Kidney epithelial cell (primary cell): Measurements from ENCODE around the gene ATXN2. TPM values are rescaled to one million over a fixed set of nuclear protein-coding genes. Genes with fewer than 3 reads are reported as not detected.
"Not testable (repeated sequence)": the region's sequence is repeated elsewhere in the genome, so short reads cannot be mapped to it uniquely, and the experiment has no call there.

Experiments
- DNase-seq: peaks from one replicate; pipeline ENCODE4 v3.0.0-alpha.2; 2010; ENCODE audit warnings: low read depth
- H3K27me3 ChIP-seq: 2 replicates; pipeline ENCODE4 v1.6.0; 2011; ENCODE audit warnings: low read length; ENCODE audit not compliant: control insufficient read depth, insufficient read depth
- H3K36me3 ChIP-seq: 2 replicates; pipeline ENCODE4 v1.5.1; 2011; ENCODE audit warnings: low read length; ENCODE audit not compliant: control insufficient read depth, insufficient read depth
- H3K4me3 ChIP-seq: 2 replicates; pipeline ENCODE4 v1.5.1; 2011; ENCODE audit warnings: low read depth, mild to moderate bottlenecking, control low read depth, low read length
- total RNA-seq: library from RNA; depleted of rRNA; stranded (reverse); fragments of >200 nt; gene quantifications from 2 replicates; pipeline ENCODE4 v1.2.3, GENCODE V29; 2015
- TF ChIP-seq, protein P1 (sequence below): IDR thresholded peaks from 2 replicates; pipeline ENCODE4 v1.5.1; 2011; ENCODE audit warnings: mild to moderate bottlenecking, moderate library complexity, low read length, control low read depth, inconsistent platforms; ENCODE audit not compliant: insufficient read depth, poor library complexity, severe bottlenecking

Gene ATXN2
- total RNA-seq, 1 donor from 2014 or later = 26.3 TPM

DNA sequence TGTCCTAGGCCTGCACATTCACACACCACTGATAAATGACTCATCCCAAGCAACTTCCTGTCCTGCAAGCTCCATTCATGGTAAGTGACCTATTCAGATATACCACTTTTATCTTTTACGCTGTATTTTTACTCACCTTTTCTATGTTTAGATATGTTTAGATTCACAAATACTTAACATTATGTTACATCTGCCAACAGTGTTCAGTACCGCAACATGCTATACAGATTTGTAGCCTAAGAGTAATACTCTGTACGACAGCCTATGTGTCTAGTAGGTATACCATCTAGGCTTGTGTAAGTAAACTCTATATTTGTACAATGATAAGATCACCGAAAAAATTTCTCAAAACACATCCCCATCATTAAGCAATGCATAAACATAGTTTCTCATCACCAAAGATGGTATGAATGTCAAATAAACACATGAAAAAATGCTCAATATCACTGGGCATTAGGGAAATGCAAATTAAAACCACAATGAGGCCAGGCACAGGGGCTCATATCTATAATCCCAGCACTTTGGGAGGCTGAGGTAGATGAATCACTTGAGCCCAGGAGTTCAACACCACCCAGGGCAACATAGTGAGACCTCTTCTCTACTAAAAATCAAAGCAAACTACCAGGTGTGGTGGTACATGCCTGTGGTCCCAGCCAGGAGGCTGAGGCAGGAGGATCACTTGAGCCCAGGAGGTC, 20.7 kb downstream of the ATXN2 start:
- H3K36me3 ChIP-seq = no peaks in the 10 kb centered on the region
- no peaks in the 10 kb centered on the region for H3K27me3 ChIP-seq
- H3K4me3 ChIP-seq = no peak overlapping the region
- TF ChIP-seq, protein P1, sequence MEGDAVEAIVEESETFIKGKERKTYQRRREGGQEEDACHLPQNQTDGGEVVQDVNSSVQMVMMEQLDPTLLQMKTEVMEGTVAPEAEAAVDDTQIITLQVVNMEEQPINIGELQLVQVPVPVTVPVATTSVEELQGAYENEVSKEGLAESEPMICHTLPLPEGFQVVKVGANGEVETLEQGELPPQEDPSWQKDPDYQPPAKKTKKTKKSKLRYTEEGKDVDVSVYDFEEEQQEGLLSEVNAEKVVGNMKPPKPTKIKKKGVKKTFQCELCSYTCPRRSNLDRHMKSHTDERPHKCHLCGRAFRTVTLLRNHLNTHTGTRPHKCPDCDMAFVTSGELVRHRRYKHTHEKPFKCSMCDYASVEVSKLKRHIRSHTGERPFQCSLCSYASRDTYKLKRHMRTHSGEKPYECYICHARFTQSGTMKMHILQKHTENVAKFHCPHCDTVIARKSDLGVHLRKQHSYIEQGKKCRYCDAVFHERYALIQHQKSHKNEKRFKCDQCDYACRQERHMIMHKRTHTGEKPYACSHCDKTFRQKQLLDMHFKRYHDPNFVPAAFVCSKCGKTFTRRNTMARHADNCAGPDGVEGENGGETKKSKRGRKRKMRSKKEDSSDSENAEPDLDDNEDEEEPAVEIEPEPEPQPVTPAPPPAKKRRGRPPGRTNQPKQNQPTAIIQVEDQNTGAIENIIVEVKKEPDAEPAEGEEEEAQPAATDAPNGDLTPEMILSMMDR = no peak
- DNase-seq = peak; percentile 61

DNA sequence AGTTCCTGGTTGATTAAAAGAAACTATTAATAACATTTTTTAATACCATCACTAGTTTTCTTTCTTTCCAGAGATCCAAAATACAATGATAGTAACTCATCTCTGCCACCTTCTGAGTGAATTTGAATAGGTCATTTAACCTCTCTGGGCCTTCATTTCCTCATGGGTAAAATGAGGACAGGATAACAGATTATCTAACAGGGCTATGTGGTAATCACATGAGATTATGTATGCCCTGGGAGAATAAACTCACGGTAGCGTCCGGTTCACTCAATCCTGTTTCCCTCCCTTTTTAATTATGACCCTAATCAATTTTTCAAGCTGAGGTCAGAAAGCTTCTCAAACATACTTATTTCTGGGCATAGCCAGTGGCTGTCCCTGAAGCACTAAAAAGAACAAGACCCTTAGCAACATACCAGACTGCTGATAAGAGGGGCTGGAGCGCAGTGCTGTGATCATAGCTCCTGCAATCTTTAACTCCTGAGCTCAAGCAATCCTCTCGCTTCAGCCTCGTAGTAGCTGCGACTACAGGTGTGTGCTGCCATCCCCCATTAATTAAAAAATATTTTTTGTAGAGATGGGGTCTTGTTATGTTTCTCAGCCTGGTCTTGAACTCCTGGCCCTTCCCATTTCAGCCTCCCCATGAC, 24.2 kb downstream of the ATXN2 start:
- no peak for DNase-seq
- TF ChIP-seq, protein P1 = no peak
- H3K27me3 ChIP-seq = no peaks in the 10 kb centered on the region
- H3K36me3 ChIP-seq = no peaks in the 10 kb centered on the region
- no peak overlapping the region for H3K4me3 ChIP-seq

DNA sequence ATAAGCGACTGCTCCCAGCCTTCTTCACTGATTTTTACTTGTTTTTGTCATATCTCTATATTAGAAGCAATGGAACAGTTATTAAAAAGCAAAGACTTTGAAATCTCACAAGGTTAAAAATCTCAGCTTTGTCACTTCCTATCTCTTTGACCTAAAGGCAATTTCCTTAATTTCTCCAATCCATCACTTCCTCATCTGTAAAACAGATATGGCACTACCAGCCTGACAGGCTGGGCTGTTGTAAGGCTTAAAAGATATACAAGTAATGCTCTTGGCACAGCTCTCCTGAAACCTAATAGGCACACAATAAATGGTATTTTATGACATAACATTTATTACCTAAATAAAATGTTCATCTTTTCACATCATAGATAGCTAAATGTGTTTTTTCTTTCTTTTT, 25.6 kb downstream of the ATXN2 start:
- Histone ChIP-seq H3K36me3 (no peaks in the 10 kb centered on the region), H3K4me3 (no peak overlapping the region), H3K27me3 (no peaks in the 10 kb centered on the region)
- TF ChIP-seq, protein P1 = no peak
- no peak for DNase-seq

DNA sequence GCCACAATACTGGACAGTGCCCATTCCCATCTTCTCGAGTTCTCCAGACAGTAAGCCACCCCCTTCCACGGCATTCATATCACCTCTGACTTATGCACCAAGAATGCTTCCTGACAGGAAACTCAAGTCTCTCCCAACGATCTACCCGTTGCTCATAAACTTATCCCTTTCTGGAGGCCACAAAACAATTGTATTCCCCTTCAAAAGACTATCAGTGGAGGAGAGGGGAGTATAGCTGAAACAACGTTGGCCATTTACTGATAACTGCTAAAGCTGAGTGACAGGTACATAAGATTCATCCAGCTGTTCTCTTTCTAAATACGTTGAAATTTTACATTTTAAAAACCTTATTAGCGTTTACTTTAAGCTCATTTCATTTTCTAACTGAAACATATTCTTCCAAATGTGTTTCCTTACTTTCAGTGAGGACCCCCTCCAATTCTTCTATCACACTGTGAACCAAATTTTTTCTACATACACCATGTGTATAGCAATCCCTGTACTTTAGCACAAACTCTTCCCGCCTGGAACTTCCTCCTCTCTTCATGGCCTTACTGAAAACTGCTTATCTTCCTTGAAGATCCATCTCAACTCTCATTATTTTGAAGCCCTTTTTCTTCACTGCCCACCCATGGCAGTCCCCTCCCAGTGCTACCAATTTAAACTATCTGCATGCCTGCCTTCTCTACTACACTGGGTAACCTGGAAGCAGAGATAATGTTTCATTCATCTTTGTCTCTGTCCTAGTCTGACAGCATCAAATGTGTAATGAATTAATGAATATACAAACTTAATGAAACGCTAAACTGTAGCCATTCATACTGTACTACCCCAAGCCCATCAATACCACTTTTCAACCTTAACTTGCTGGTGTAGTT, 28.8 kb downstream of the ATXN2 start:
- DNase-seq = peak; percentile 67
- TF ChIP-seq, protein P1 = no peak

DNA sequence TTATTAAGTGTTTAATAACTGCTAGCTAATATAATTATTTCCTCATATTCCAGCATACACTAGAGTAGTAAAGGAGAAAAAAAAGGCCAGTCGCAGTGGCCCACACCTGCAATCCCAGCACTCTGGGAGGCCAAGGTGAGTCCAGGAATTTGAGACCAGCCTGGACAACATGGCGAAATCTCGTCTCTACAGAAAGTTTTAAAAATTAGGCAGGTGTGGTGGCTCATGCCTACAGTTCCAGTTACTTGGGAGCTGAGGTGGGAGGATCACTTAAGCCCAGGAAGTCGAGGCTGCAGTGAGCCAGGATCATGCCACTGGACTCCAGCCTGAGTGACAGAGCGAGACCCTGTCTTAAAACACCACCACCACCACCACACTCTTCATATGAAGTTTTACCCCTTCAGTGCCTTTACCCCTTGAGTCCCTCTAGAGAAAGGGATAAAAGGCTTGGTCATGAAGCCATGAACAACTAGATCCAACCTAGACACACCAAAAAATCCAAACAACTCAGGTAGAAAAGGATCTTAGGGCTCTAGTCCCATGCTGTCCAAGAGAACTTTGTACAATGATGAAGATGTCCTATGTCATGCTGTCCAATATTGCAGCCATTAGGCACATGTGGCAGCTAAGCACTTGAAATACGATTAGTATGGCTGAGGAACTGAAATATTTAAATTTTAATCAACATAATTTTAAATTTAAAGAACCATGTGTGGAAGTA, 29.6 kb downstream of the ATXN2 start:
- TF ChIP-seq, protein P1 = no peak
- DNase-seq = no peak
- H3K4me3 ChIP-seq = no peak overlapping the region
- no peaks in the 10 kb centered on the region for H3K36me3 ChIP-seq
- H3K27me3 ChIP-seq = no peaks in the 10 kb centered on the region

More for the DNA sequence above, 28.8 kb downstream of the ATXN2 start:
- Histone ChIP-seq H3K27me3 (no peaks in the 10 kb centered on the region), H3K36me3 (no peaks in the 10 kb centered on the region), H3K4me3 (no peak overlapping the region)

DNA sequence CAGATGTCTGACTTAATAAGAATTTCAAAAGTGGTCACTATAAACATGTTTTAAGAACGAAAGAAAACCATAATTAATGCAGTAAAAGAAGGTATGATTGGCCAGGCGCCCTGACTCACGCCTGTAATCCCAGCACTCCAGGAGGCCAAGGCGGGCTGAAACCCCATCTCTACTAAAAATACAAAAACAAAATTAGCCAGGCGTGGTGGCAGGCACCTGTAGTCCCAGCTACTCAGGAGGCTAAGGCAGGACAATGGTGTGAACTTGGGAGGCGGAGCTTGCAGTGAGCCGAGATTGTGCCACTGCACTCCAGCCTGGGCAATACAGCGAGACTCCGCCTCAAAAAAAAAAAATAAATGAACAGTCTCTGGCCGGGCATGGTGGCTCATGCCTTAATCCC, 38.3 kb downstream of the ATXN2 start:
- not testable (repeated sequence) for H3K36me3 ChIP-seq, H3K27me3 ChIP-seq, DNase-seq, H3K4me3 ChIP-seq
